SK-N-SH (cell line): Measurements from ENCODE around the gene OCA2.

ENCODE experiments used
- EP300 ChIP-seq, 2 experiments: IDR thresholded peaks; 2 replicates each; pipeline versions ENCODE4 v1.4.0 to v1.6.1; 2012; ENCODE audit warnings: borderline replicate concordance in 1 of 2, low read depth in 1 of 2, low read length in 1 of 2
- EZH2phosphoT487 ChIP-seq: fragments of 200-600 bp; sonication (generic); IDR thresholded peaks from 2 replicates; pipeline ENCODE4 v1.6.1; 2017; ENCODE audit warnings: low read depth, mixed run types, mild to moderate bottlenecking, antibody characterized with exemption, moderate library complexity, borderline replicate concordance
- MAX ChIP-seq: IDR thresholded peaks from 2 replicates; pipeline ENCODE4 v1.4.0; 2012; ENCODE audit warnings: low read depth
- NFIC ChIP-seq: IDR thresholded peaks from 2 replicates; pipeline ENCODE4 v1.4.0; 2012; ENCODE audit warnings: borderline replicate concordance
- RAD21 ChIP-seq: IDR thresholded peaks from 2 replicates; pipeline ENCODE4 v1.6.1; 2012; ENCODE audit warnings: mild to moderate bottlenecking, low read length
- SIN3A ChIP-seq: IDR thresholded peaks from 2 replicates; pipeline ENCODE4 v1.6.1; 2012; ENCODE audit warnings: low read depth, mild to moderate bottlenecking, low read length, moderate library complexity, borderline replicate concordance
- USF2 ChIP-seq: fragments of 150-350 bp; IDR thresholded peaks from 2 replicates; pipeline ENCODE4 v1.6.1; 2017; ENCODE audit warnings: antibody characterized with exemption, low read length, low read depth, borderline replicate concordance
- ZBTB33 ChIP-seq: IDR thresholded peaks from 2 replicates; pipeline ENCODE4 v1.4.0; 2012; ENCODE audit warnings: low read depth, borderline replicate concordance
- TF ChIP-seq, protein P1 (sequence below): fragments of 200-600 bp; sonication (generic); IDR thresholded peaks from 2 replicates; pipeline ENCODE4 v1.6.1; 2017; ENCODE audit warnings: antibody characterized with exemption, mild to moderate bottlenecking, moderate library complexity
- TF ChIP-seq, protein P2 (sequence below): IDR thresholded peaks from 2 replicates; pipeline ENCODE4 v1.4.0; 2012; ENCODE audit warnings: low read depth, borderline replicate concordance

- TF ChIP-seq, protein P1, sequence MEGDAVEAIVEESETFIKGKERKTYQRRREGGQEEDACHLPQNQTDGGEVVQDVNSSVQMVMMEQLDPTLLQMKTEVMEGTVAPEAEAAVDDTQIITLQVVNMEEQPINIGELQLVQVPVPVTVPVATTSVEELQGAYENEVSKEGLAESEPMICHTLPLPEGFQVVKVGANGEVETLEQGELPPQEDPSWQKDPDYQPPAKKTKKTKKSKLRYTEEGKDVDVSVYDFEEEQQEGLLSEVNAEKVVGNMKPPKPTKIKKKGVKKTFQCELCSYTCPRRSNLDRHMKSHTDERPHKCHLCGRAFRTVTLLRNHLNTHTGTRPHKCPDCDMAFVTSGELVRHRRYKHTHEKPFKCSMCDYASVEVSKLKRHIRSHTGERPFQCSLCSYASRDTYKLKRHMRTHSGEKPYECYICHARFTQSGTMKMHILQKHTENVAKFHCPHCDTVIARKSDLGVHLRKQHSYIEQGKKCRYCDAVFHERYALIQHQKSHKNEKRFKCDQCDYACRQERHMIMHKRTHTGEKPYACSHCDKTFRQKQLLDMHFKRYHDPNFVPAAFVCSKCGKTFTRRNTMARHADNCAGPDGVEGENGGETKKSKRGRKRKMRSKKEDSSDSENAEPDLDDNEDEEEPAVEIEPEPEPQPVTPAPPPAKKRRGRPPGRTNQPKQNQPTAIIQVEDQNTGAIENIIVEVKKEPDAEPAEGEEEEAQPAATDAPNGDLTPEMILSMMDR = no peak
- TF ChIP-seq RAD21 = no peak
- TF ChIP-seq EP300 (IDR thresholded peaks at IDR 0.05; ENCODE audit: borderline replicate concordance in 1 of 2, low read depth in 1 of 2, low read length in 1 of 2) = no peak
- TF ChIP-seq MAX = no peak
- TF ChIP-seq, protein P2, sequence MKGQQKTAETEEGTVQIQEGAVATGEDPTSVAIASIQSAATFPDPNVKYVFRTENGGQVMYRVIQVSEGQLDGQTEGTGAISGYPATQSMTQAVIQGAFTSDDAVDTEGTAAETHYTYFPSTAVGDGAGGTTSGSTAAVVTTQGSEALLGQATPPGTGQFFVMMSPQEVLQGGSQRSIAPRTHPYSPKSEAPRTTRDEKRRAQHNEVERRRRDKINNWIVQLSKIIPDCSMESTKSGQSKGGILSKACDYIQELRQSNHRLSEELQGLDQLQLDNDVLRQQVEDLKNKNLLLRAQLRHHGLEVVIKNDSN = no peak
- TF ChIP-seq EZH2phosphoT487 = no peak
- no peak for TF ChIP-seq ZBTB33
- TF ChIP-seq NFIC = no peak
- no peak for TF ChIP-seq USF2
- no peak for TF ChIP-seq SIN3A
These were observed 196.3 kb downstream of the OCA2 start for GRCh38 chr15:27902680-27903385.
